ENCODE data around the gene ELAVL2. TPM values are rescaled to one million over a fixed set of nuclear protein-coding genes. Genes with fewer than 3 reads are reported as not detected.
"Not testable (repeated sequence)": the region's sequence is repeated elsewhere in the genome, so short reads cannot be mapped to it uniquely, and the experiment has no call there.

ELAVL2 gene
- total RNA-seq, 1 donor from 2014 or later, result not detected

- intact Hi-C loops (cut with micrococcal nuclease), result no loop called here
- ATAC-seq (no peak), DNase-seq (no peak)
These were observed 86.3 kb downstream of the ELAVL2 start for GRCh38 chr9:23739753-23740152.

GRCh38 chr9:23736293-23736692, 89.7 kb downstream of the ELAVL2 start:
- ATAC-seq (no peak), DNase-seq (no peak)
- intact Hi-C loops (cut with micrococcal nuclease), result no loop called here

- intact Hi-C loops (cut with micrococcal nuclease), result no loop called here
- DNase-seq, result no peak
- no peak for ATAC-seq
These were observed 92.5 kb downstream of the ELAVL2 start for GRCh38 chr9:23733495-23734078.

- DNase-seq (no peak), ATAC-seq (no peak)
- intact Hi-C loops (cut with micrococcal nuclease), result no loop called here
These were observed 94.7 kb downstream of the ELAVL2 start for GRCh38 chr9:23731353-23731752.

- intact Hi-C loops (cut with micrococcal nuclease), result no loop called here
- no peak for ATAC-seq
- DNase-seq, result no peak
These were observed 95.7 kb downstream of the ELAVL2 start for GRCh38 chr9:23730364-23730763.

GRCh38 chr9:23728736-23729135, 97.3 kb downstream of the ELAVL2 start:
- DNase-seq, result no peak
- no peak for ATAC-seq
- intact Hi-C loops (cut with micrococcal nuclease), result no loop called here

GRCh38 chr9:23725279-23725946, 100.6 kb downstream of the ELAVL2 start:
- no peak for DNase-seq
- intact Hi-C loops (cut with micrococcal nuclease), result no loop called here
- ATAC-seq, result no peak

GRCh38 chr9:23723672-23724071, 102.4 kb downstream of the ELAVL2 start:
- ATAC-seq (no peak), DNase-seq (no peak)
- intact Hi-C loops (cut with micrococcal nuclease), result no loop called here

GRCh38 chr9:23723048-23723447, 103.0 kb downstream of the ELAVL2 start:
- DNase-seq; intact Hi-C loops (cut with micrococcal nuclease); ATAC-seq: not testable (repeated sequence)

- DNase-seq, result no peak
- ATAC-seq, result no peak
- intact Hi-C loops (cut with micrococcal nuclease), result no loop called here
These were observed 104.6 kb downstream of the ELAVL2 start for GRCh38 chr9:23721466-23721865.

- intact Hi-C loops (cut with micrococcal nuclease), result no loop called here
- no peak for DNase-seq
- no peak for ATAC-seq
These were observed 108.5 kb downstream of the ELAVL2 start for GRCh38 chr9:23717505-23717904.

- intact Hi-C loops (cut with micrococcal nuclease), result no loop called here
- DNase-seq, result no peak
- ATAC-seq, result no peak
These were observed 118.8 kb downstream of the ELAVL2 start for GRCh38 chr9:23707249-23707648.

- intact Hi-C loops (cut with micrococcal nuclease), result no loop called here
- ATAC-seq (no peak), DNase-seq (no peak)
These were observed 123.6 kb downstream of the ELAVL2 start for GRCh38 chr9:23702311-23702922.

- DNase-seq, result no peak
- ATAC-seq, result no peak
- intact Hi-C loops (cut with micrococcal nuclease), result no loop called here
These were observed 124.7 kb downstream of the ELAVL2 start for GRCh38 chr9:23701291-23701690.

- no peak for DNase-seq
- ATAC-seq, result no peak
- intact Hi-C loops (cut with micrococcal nuclease), result no loop called here
These were observed 125.7 kb downstream of the ELAVL2 start for GRCh38 chr9:23700359-23700758.

GRCh38 chr9:23698161-23698560, 127.9 kb downstream of the ELAVL2 start:
- DNase-seq, result no peak
- intact Hi-C loops (cut with micrococcal nuclease), result no loop called here
- ATAC-seq, result no peak

GRCh38 chr9:23695572-23695971, 130.5 kb downstream of the ELAVL2 start:
- DNase-seq, result no peak
- intact Hi-C loops (cut with micrococcal nuclease), result no loop called here
- ATAC-seq, result no peak

- intact Hi-C loops (cut with micrococcal nuclease), result no loop called here
- no peak for DNase-seq
- ATAC-seq, result no peak
These were observed 132.7 kb downstream of the ELAVL2 start for GRCh38 chr9:23693374-23693773.

- ATAC-seq (no peak), DNase-seq (no peak)
- intact Hi-C loops (cut with micrococcal nuclease), result loop anchor here (10.0 kb wide), 1 partner anchor 138 kb away; the partner anchor contains the start of gene ELAVL2
These were observed 139.1 kb downstream of the ELAVL2 start for GRCh38 chr9:23686896-23687295.

GRCh38 chr9:23686257-23686656, 139.8 kb downstream of the ELAVL2 start:
- ATAC-seq (no peak), DNase-seq (no peak)
- intact Hi-C loops (cut with micrococcal nuclease), result loop anchor here (10.0 kb wide), 1 partner anchor 139 kb away; the partner anchor contains the start of gene ELAVL2
